Colonic mucosa (tissue), 4 donors: ENCODE results near the gene TBX19. TPM values are rescaled to one million over a fixed set of nuclear protein-coding genes. Genes with fewer than 3 reads are reported as not detected.

Source experiments
- DNase-seq: peaks from one replicate; pipeline ENCODE4 v3.0.0-alpha.2; 2020
- H3K27ac ChIP-seq: fragments of 200-600 bp; one replicate; pipeline ENCODE4 v1.8.0; 2021
- H3K27me3 ChIP-seq: fragments of 200-600 bp; one replicate; pipeline ENCODE4 v1.8.0; 2021
- H3K36me3 ChIP-seq: fragments of 200-600 bp; one replicate; pipeline ENCODE4 v1.8.0; 2021
- H3K4me1 ChIP-seq: fragments of 200-600 bp; one replicate; pipeline ENCODE4 v1.8.0; 2021; ENCODE audit warnings: mild to moderate bottlenecking
- H3K4me3 ChIP-seq: fragments of 200-600 bp; one replicate; pipeline ENCODE4 v1.8.0; 2021
- H3K9ac ChIP-seq, 2 donors: one replicate each; pipeline ENCODE4 v1.7.0; 2013; ENCODE audit warnings: control low read depth in 2 of 2, low read depth in 2 of 2, low read length in 2 of 2
- H3K9me3 ChIP-seq: fragments of 200-600 bp; one replicate; pipeline ENCODE4 v1.8.0; 2021
- intact Hi-C: fragments of 100-400 bp; cut with DNase I; formaldehyde crosslinking; loops from one replicate; pipeline ENCODE4 v1.14.1; 2022
- total RNA-seq, 2 donors: library from RNA; stranded (reverse); fragmentation: NEBNext Ultra II Directional in 1 of 2; extraction: Animal tissue kit (Norgen Biotek cat#: 25700) in 1 of 2; gene quantifications; one replicate each; pipeline ENCODE4 v1.2.1, GENCODE V29; 2021
- TF ChIP-seq, protein P1 (sequence below): fragments of 200-600 bp; IDR thresholded peaks from one replicate; pipeline ENCODE4 v1.8.0; 2022; ENCODE audit warnings: antibody characterized with exemption, mild to moderate bottlenecking
- donor health status: healthy.
- donor health status: DM: no; HTN: no; CAD: no.
- donor health status: DM: no; HTN: no; CAD: no.

Gene TBX19
- total RNA-seq, 2 donors from 2014 or later: 1.5 to 1.6 TPM

DNA sequence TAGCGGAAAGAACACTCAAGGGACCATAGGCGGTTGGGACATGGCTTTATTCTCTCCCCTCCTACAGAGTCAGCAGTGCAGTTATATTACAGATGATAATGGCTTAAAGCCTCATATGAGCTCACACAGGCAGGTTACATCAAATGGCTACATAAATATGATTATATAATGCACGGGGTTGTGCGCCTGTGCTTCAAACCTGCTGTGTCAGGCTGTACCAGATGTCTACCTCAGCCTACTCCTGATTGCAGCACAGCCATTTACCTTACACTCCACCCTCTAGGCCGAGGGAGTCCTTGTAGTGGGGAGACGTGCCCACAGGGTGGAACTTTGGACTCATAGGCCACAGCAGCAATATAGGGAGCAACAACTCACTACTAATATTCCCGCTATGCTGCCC is 16.4 kb upstream of the TBX19 start:
- Histone ChIP-seq H3K36me3 (no peaks in the 10 kb centered on the region), H3K4me3 (no peak overlapping the region), H3K27me3 (no peaks in the 10 kb centered on the region), H3K9ac (no peak overlapping the region), H3K4me1 (no peaks in the 10 kb centered on the region), H3K27ac (no peak overlapping the region), H3K9me3 (no peaks in the 10 kb centered on the region)
- no peak for DNase-seq
- TF ChIP-seq, protein P1, sequence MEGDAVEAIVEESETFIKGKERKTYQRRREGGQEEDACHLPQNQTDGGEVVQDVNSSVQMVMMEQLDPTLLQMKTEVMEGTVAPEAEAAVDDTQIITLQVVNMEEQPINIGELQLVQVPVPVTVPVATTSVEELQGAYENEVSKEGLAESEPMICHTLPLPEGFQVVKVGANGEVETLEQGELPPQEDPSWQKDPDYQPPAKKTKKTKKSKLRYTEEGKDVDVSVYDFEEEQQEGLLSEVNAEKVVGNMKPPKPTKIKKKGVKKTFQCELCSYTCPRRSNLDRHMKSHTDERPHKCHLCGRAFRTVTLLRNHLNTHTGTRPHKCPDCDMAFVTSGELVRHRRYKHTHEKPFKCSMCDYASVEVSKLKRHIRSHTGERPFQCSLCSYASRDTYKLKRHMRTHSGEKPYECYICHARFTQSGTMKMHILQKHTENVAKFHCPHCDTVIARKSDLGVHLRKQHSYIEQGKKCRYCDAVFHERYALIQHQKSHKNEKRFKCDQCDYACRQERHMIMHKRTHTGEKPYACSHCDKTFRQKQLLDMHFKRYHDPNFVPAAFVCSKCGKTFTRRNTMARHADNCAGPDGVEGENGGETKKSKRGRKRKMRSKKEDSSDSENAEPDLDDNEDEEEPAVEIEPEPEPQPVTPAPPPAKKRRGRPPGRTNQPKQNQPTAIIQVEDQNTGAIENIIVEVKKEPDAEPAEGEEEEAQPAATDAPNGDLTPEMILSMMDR: no peak
- intact Hi-C loops: no loop called here

DNA sequence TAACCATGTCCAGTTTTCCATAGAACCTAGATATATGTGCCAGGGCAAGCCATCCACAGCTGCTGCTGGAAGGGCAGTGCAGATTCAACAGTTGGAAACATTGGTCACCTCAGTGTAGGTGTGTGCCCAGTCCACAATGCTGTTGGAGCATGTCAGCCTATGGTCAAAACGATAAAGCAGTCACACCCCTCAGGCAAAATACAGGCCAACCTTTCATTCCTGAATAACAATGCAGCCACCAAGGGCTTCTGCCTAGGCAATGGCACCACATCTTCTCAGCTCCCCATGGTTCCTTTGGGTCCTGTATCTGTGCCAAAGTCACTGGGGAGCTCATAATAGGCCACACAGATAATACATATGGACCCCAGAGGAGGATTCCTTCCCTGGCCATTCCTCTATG is 15.1 kb upstream of the TBX19 start:
- no peak overlapping the region for H3K4me3 ChIP-seq
- DNase-seq: no peak
- no peaks in the 10 kb centered on the region for H3K9me3 ChIP-seq
- TF ChIP-seq, protein P1: no peak
- no peaks in the 10 kb centered on the region for H3K4me1 ChIP-seq
- no peak overlapping the region for H3K9ac ChIP-seq
- intact Hi-C loops: no loop called here
- H3K27ac ChIP-seq: no peak overlapping the region
- no peaks in the 10 kb centered on the region for H3K36me3 ChIP-seq
- H3K27me3 ChIP-seq: no peaks in the 10 kb centered on the region

DNA sequence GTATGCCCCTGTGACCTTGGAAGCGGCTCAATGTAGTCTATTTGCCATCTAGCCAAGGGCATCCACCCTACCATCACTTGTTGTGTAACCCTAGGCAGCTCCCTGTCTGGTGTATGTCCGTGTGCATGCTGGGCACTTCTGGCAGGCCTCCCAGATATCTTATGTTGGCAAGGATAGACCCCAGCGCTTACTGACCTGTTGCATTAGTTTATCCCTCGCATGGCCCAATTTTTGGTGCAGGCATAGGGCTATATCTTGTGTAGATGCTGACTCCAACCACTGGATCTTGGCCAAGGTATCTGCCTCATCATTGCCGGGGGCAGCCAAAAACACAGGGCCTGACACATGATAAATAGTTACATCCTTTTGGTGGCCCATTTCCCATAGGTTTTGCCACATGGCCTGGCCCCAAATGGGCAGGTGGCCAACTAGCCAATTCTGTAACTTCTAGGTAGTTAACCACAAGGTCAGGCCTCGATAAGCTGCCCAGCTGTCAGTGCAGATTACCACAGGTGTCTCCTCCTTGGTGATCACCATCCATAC is 14.0 kb upstream of the TBX19 start:
- no peak overlapping the region for H3K4me3 ChIP-seq
- H3K4me1 ChIP-seq: no peaks in the 10 kb centered on the region
- TF ChIP-seq, protein P1: no peak
- no peak overlapping the region for H3K9ac ChIP-seq
- no peak for DNase-seq
- H3K36me3 ChIP-seq: no peaks in the 10 kb centered on the region
- H3K27me3 ChIP-seq: no peaks in the 10 kb centered on the region
- no peak overlapping the region for H3K27ac ChIP-seq
- H3K9me3 ChIP-seq: no peaks in the 10 kb centered on the region
- intact Hi-C loops: no loop called here

DNA sequence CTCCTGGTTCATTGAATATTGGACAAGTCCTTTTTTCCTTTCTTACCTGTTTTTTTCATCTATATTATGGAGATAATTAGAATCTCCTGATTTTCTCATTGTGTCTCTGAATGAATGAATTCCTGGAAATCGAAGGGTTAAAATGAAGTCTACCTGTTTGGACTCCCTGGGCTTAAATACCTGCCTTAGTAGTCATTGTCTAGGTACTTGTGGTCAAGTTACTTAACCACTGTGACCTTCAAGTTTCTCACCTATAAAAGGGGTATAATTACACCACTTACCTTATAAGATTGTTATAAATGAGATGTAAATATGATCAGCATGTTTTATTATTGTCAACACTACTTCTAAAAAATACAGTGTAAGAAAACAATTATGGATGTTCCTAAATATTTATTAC is 9.0 kb upstream of the TBX19 start:
- Histone ChIP-seq H3K9me3 (no peaks in the 10 kb centered on the region), H3K4me3 (no peak overlapping the region), H3K27me3 (no peaks in the 10 kb centered on the region), H3K36me3 (no peaks in the 10 kb centered on the region), H3K27ac (no peak overlapping the region), H3K9ac (no peak overlapping the region), H3K4me1 (no peaks in the 10 kb centered on the region)
- TF ChIP-seq, protein P1: no peak
- DNase-seq: no peak
- intact Hi-C loops: no loop called here

DNA sequence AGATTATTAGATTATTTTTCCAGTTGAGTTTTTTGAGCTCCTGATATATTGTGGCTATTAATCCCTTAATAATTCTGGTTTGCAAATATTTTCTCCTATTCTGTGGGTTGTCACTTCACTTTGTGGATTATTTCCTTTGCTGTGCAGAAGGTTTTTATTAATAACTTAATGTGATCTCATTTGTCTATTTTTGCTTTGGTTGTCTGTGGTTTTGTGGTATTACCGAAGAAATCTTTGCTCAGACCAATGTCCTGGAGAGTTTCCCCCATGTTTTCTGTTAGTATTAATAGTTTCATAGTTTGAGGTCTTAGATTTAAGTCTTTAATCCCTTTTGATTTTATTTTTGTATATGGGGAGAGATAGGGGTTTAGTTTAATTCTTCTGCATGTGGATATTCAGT is 7.1 kb upstream of the TBX19 start:
- intact Hi-C loops: no loop called here
- Histone ChIP-seq H3K36me3 (no peaks in the 10 kb centered on the region), H3K27ac (no peak overlapping the region), H3K9ac (no peak overlapping the region), H3K4me3 (no peak overlapping the region), H3K27me3 (no peaks in the 10 kb centered on the region), H3K4me1 (no peaks in the 10 kb centered on the region), H3K9me3 (no peaks in the 10 kb centered on the region)
- TF ChIP-seq, protein P1: no peak
- no peak for DNase-seq
